ENCODE data around the gene PXN. TPM values are rescaled to one million over a fixed set of nuclear protein-coding genes. Genes with fewer than 3 reads are reported as not detected.
"Not testable (repeated sequence)": the region's sequence is repeated elsewhere in the genome, so short reads cannot be mapped to it uniquely, and the experiment has no call there.

PXN gene
- total and polyA plus RNA-seq, 2 experiments from 2014 or later: 43.8 to 67.9 TPM

- peaks cover 6% of the 10 kb centered on the region for H3K36me3 ChIP-seq
- no peak for DNase-seq (ENCODE audit: low read depth in 1 of 2, low spot score in 1 of 2)
Observed at GRCh38 chr12:120204171-120204570, 61.4 kb downstream of the PXN start.

DNA sequence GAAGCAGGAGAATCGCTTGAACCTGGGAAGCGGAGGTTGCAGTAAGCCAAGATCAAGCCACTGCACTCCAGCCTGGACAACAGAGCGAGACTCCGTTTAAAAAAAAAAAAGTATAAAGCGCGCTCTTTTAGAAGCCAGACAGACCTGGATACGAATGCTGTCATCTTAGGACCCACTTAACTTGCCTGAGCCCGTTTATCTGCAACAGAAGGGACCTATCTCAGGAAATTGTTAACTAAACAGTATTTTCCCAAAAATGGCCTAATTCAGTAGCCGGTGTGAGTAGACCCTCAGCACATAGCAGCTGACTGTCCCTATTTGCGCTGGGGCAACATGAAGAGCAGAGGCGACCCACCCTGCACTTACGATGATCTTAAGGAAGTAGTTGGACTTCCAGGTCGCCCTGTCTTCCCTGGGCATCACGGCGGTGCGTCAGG, 65.1 kb downstream of the PXN start:
- Histone ChIP-seq H3K36me3 (peaks cover 27% of the 10 kb centered on the region), H3K27ac (peak overlapping the region; percentile 72), H3K4me3 (peak overlapping the region; percentile 93), H3K9me3 (ENCODE audit: low read depth) (no peaks in the 10 kb centered on the region), H3K4me1 (ENCODE audit: low read depth) (peaks cover 12% of the 10 kb centered on the region), H3K27me3 (no peaks in the 10 kb centered on the region)
- no peak for TF ChIP-seq CTCF (IDR thresholded peaks at IDR 0.05; ENCODE audit: low read depth, low read length)
- DNase-seq (ENCODE audit: low read depth in 1 of 2, low spot score in 1 of 2): peak in 1 of 2 donors; percentile 12

More at GRCh38 chr12:120204171-120204570, 61.4 kb downstream of the PXN start:
- no peak overlapping the region for H3K27ac ChIP-seq
- peaks cover 10% of the 10 kb centered on the region for H3K4me1 ChIP-seq (ENCODE audit: low read depth)
- no peaks in the 10 kb centered on the region for H3K9me3 ChIP-seq (ENCODE audit: low read depth)
- no peak for TF ChIP-seq CTCF (IDR thresholded peaks at IDR 0.05; ENCODE audit: low read depth, low read length)
- no peak overlapping the region for H3K4me3 ChIP-seq
- no peaks in the 10 kb centered on the region for H3K27me3 ChIP-seq

DNA sequence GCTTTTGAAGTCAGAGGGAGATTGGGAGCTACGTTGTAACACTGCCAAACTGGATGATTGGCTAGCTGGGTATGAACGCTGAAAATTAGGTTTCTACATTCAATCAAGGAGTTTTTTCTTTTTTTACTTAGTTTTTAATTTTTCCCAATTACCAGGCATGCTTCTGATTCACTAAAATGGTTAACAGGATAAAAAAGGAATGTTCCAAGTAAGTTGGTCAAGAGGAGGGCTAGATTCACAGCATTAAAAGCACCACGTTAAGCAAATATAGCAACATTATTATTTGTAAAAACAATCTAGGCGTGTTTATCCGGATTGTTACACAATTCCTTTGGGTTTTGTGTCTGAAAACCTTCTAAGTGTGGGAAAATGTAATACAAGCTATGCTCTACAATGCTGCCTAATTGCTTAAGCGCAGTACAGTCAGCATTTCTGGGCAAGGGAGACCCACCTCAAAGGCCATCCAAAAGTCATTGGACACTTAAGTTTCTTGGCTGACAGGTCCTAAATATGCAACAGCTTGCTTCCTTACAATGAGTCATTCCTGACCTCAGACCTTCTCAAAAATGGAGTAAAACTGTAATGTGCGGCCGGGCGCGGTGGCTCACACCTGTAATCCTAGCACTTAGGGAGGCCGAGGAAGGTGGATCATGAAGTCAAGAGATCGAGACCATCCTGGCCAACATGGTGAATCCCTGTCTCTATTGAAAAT, 65.8 kb downstream of the PXN start:
- Histone ChIP-seq H3K36me3 (peaks cover 27% of the 10 kb centered on the region), H3K4me1 (ENCODE audit: low read depth) (peaks cover 16% of the 10 kb centered on the region), H3K27me3 (no peaks in the 10 kb centered on the region), H3K4me3 (peak overlapping the region; percentile 93), H3K9me3 (ENCODE audit: low read depth) (no peaks in the 10 kb centered on the region), H3K27ac (peak overlapping the region; percentile 72)
- no peak for TF ChIP-seq CTCF (IDR thresholded peaks at IDR 0.05; ENCODE audit: low read depth, low read length)
- peak in 1 of 2 donors; percentile 95 for DNase-seq (ENCODE audit: low read depth in 1 of 2, low spot score in 1 of 2)

GRCh38 chr12:120199025-120199424, 66.5 kb downstream of the PXN start:
- Histone ChIP-seq H3K9me3 (ENCODE audit: low read depth) (no peaks in the 10 kb centered on the region), H3K27ac (peak overlapping the region; percentile 72), H3K4me3 (no peak overlapping the region), H3K27me3 (no peaks in the 10 kb centered on the region), H3K4me1 (ENCODE audit: low read depth) (peaks cover 16% of the 10 kb centered on the region), H3K36me3 (peaks cover 27% of the 10 kb centered on the region)
- no peak for DNase-seq (ENCODE audit: low read depth in 1 of 2, low spot score in 1 of 2)
- no peak for TF ChIP-seq CTCF (IDR thresholded peaks at IDR 0.05; ENCODE audit: low read depth, low read length)

DNA sequence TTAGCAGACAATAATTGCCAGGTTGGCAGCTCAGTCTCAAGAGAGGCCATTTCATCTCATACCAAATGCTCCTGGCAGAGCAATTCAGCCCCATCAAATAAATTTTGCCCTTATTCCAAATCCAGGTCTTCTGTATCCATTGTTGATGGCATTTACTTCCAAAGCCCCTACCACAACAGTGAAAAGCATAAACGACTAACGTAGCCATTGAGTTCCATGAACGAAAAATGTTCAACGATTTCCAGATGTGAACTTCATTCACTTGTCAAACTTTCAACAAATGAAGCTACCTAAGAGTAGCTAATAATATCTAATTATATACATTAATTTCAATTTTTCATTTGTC, 68.0 kb downstream of the PXN start:
- H3K4me3 ChIP-seq: no peak overlapping the region
- H3K4me1 ChIP-seq (ENCODE audit: low read depth): peaks cover 25% of the 10 kb centered on the region
- H3K27ac ChIP-seq: peak overlapping the region; percentile 56
- no peak for TF ChIP-seq CTCF (IDR thresholded peaks at IDR 0.05; ENCODE audit: low read depth, low read length)
- H3K9me3 ChIP-seq (ENCODE audit: low read depth): no peaks in the 10 kb centered on the region
- H3K36me3 ChIP-seq: peaks cover 27% of the 10 kb centered on the region
- no peaks in the 10 kb centered on the region for H3K27me3 ChIP-seq
- no peak for DNase-seq (ENCODE audit: low read depth in 1 of 2, low spot score in 1 of 2)

- DNase-seq (ENCODE audit: low read depth in 1 of 2, low spot score in 1 of 2); H3K27me3 ChIP-seq; H3K4me3 ChIP-seq; H3K9me3 ChIP-seq (ENCODE audit: low read depth): not testable (repeated sequence)
- Histone ChIP-seq H3K27ac (peak overlapping the region; percentile 56), H3K4me1 (ENCODE audit: low read depth) (peaks cover 25% of the 10 kb centered on the region), H3K36me3 (peaks cover 27% of the 10 kb centered on the region)
Observed at GRCh38 chr12:120196817-120197541, 68.6 kb downstream of the PXN start.

Measured in cardiac muscle cell (in vitro differentiated cells and primary cell).